ENCODE results near the gene PAXX. TPM values are rescaled to one million over a fixed set of nuclear protein-coding genes. Genes with fewer than 3 reads are reported as not detected.
"Not testable (repeated sequence)": the region's sequence is repeated elsewhere in the genome, so short reads cannot be mapped to it uniquely, and the experiment has no call there.

Gene PAXX
- polyA plus RNA-seq, 10 donors, result 11.8 to 28.5 (median 21.6) TPM

DNA sequence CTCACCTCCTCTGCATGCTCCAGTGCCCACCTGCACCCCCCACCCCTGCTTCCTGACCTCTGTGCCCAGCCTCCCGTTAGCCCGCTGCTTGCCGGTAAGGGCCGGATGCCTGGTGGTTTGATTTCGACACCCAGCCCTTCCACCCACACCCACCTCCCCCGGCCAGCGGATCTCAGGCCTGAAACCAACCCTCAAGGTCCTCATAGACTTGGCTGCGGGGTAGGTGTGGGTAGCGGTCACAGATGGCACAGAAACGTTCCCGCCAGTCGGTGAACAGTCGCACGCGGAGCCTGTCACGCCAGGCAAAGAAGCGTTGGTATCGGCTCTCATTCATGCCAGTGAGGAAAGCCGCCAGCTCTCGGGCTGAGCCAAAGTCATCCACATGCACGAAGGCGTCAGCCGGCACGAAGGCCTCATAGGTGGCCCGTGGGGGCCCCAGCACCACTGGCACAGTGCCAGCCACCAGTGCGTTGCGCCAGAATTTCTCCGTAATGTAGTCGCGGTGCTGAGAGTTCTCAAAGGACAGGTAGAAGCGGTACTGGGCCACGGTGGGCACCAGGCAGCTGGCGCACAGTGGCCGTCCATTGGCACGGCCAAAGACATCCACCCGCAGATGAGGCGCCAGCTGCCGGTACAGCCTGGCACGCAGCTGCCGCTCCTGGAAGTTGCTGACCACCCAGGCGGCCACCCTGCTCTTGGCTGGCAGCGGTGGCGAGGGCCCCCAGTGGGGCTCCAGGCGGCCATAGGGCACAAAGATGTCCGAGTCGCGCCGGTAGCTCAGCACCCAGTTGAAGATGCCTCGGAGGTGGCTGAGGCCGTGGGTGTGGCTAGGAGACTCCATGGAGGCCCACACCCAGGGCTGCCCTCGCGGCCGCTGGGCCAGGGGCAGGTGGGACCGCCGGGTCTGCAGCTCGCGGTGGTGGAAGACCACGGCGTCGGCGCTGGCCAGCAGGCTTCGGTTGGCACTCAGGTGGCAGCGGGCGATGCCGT is 38.6 kb downstream of the PAXX start:
- no peak for DNase-seq

- no peak for DNase-seq
These were observed 39.9 kb downstream of the PAXX start, which contains the start of gene FUT7 for GRCh38 chr9:137031904-137032640. FUT7 (minus strand) TSS chr9:137032088; CDS start chr9:137031991, 97 bp downstream.

DNA sequence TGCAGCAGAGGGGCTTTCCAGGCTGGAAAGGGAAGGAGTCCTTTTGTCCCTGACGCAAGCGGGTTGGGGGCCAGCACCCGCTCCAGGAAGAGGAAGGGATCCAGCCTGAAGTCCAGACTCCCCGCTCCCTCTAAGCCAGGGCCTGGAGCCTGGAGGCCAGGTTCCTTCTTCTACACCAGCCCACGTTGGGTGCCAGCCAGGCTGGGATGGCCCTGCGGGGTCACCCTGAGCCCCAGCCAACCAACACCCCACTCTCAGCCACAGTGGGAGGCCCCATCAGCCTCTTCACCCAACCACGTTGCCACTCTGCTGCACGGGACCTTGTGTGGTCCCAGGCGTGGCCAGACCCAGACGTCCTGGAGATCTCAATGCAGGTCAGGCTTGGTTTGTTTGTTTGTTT is 40.6 kb downstream of the PAXX start:
- DNase-seq, result no peak

GRCh38 chr9:137033481-137033880 is 41.3 kb downstream of the PAXX start:
- DNase-seq, result not testable (repeated sequence)

DNA sequence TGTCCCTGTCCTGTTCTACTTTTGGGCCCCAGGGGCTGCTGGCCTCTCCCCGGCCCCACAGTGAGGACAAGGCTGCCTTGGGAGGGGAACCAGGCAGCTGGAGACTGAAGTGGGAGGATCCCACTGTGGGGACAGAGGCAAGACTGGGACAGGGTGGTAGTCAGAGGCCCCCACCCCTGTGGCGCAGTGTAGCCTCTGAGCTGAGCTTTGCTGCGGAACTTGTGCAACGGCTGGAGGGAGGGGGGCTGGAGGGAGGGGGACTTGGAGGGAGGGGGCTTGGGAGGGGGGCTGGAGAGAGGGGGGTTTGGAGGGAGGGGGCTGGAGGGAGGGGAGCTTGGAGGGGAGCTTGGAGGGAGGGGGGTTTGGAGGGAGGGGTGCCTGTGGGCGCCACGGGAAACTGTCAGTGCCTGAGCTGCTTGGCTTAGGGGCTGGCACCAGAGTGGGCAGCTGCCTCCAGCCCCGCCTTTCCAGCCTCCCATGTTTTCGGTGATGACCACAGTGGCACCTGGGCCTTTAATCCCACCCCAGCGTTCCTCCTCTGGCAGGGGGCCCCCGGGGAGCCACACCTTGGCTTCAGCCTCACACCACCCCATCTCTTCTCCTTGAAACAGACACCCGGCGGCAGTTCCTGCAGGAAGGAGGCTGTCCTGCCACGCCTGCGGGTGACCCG is 42.0 kb downstream of the PAXX start:
- no peak for DNase-seq

DNA sequence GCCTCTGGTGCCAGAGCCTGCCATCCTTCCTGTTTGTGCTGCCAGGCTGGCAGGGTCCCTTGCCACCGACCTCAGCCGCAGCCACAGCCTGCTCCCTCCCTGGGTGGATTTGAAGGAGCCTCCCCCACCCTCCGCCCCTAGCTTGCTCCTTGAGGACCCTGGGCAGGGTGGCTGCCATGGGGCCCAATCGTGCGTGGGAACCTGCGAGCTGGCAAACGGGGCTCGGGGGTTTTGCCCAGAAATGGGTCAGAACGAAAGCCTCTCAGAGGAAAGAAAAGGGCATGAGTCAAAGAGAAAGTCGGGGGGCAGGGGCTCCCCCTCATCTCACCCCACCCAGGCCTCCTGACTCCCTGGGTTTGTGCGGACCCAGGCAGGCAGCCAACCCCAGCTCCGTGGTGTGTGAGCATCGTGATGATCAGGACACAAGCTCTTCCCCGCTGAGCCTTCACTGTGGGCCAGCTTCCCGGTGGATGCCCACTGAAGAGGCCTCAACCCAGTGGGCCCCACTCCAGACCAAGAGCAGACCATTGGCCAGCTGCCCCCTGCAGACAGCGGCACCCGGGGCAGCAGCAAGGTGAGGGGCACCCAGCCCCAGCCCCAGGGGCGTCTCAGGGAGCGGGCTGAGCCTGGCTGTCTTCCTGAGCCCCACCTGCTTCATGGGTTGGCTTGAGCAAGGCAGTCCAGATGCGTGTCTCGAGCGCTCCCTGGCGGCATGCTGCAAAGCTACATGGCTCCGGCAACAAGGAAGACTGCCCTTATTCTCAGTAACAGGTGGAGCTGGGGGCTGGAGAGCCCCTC is 42.7 kb downstream of the PAXX start:
- peak; percentile 69 to 93 (median 88) for DNase-seq

GRCh38 chr9:137035507-137035834 is 43.2 kb downstream of the PAXX start:
- DNase-seq, result no peak

- no peak for DNase-seq
These were observed 43.7 kb downstream of the PAXX start for GRCh38 chr9:137035937-137036336.

DNA sequence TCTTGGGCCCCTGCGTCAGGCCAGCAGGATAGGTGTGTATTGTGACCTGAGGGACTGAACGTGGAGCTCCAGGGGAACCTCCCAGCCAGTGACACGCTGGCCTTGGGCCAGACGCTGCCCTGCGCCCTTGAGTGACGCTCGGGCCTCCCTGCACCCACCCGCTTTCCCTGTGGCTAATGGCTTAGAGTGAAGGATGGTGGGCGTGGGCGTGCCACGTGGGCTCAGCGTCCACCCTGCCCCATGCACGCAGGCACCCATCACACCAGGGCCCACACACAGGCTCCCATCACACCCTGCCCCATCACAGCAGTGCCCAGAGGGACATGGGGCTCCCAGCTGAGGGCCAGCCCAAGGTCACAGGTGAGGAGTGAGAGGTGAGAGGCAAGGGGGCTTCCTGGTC is 44.8 kb downstream of the PAXX start:
- no peak for DNase-seq

DNA sequence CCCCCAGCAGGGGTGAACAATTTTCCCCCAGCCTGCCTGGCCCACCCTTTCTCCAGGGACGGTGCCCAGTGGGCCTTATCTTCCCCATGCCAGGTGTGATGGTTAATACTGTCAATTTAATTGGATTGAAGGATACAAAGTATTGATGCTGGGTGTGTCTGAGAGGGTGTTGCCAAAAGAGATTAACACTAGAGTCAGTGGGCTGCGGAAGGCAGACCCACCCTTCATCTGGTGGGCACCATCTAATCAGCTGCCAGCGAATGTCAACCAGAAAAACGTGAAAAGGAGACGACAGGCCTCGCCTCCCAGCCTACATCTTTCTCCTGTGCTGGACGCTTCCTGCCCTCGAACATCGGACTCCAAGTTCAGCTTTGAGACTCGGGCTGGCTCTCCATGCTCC is 45.3 kb downstream of the PAXX start:
- no peak for DNase-seq

GRCh38 chr9:137038916-137039315 is 46.7 kb downstream of the PAXX start:
- no peak for DNase-seq

DNA sequence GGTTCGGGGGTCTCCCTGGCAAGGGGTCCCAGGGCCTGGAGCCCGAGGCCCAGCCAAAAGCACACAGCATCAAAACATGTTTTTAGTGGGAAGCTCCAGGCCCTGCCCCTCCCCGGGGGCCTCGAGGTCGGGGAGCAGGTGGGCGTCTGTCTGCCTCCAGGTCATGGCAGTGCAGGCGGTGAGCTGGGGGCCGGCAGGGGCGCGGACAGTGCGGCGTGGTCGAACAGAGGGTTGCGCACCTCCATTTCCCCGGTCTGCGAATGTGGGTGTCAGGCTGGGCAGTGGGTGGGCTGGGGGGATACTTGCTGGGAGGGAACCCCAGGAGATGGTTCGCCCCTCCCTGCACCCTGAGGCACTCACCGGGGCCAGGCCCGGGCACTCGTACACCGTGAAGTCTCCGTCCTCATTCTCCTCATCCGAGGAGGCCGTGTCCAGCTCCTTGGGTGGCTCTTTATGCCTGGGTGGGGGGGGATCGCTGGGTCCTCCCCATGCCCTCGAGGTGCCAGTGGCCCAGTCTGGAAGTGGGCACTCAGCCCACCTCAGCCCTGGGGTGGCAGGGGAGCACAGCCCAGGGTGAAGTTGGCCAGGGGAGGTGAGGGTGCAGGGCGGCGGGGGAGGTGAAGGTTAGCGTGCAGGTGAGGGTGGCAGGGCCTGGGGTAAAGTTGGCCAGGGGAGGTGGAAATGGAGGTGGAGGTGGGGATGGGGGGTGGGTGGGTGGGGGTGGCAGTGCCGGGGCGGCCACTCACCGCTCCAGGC is 47.6 kb downstream of the PAXX start:
- no peak for DNase-seq

DNA sequence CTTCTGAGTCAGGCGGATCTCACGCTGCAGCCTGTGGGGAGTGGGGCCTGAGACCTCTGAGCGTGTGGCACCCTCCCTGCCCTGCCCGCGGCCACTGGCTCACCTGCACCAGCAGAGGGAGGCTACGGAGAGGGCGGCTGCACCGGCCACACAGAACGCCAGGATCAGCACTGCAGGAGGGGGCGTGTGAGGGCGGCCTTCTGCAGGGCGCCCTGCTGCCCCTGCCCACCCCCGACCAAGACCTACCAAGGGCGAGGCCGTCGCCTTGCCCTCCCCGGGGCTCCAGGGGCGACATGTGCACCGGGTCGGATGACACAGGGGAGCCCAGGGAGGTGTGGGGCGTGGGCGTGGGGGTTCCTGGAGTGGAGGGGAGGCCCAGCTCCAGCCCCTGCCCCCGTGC is 48.3 kb downstream of the PAXX start:
- no peak for DNase-seq

- DNase-seq, result no peak
These were observed 48.9 kb downstream of the PAXX start for GRCh38 chr9:137041124-137041523.

DNA sequence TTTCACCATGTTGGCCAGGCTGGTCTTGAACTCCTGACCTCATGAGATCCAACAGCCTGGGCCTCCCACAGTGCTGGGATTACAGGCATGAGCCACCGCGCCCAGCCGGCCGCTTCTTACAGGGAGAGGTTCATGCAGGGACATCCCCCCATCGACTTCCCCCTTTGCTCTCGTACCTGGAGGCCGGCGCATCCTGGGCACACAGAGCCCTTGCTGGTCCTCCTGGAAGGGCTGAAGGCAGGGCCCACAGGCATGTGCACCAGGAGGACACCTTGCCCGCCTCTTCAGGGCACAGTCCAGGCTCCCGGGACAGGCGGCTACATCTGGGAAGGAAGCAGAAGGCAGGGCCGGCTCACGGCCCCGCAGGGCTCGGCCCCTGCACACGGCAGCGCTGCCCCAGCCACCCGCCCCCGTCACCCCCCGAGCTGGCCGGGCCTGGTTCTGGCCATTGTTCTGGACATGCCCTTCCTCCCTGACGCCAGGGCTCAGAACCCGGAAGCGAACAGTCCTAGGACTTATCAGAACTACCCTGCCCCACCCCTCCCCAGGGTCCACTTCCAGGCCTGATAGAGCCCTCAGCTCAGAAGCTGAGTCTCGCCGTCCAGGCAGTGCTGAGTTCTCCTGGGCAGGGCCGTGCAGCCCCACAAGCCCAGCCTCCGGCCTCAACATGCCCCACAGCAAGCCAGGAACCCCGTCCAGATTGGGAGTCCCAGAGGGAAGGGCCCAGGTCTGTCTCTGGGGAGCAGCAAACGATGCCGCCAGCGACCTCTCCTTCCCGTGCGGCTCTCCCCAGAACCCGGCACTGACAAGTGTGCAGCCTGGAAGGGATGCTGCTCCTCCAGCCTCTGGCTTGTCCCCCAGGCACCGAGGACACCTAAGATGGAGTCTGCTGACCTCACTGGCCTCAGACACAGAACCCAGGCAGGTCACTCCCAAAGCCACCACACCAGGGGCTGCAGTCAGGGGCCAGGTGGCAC is 50.8 kb downstream of the PAXX start:
- DNase-seq, result no peak
